Measurements from ENCODE around the gene OR5J2. TPM values are rescaled to one million over a fixed set of nuclear protein-coding genes. Genes with fewer than 3 reads are reported as not detected.
A peak's percentile ranks its signal among the peaks of the same experiment; 100 is the strongest.

OR5J2 gene
- total and polyA plus RNA-seq, 2 of the 4 experiments (the other 2 are of a cell fraction), result not detected

- H3K79me1 ChIP-seq (ENCODE audit: low read depth in 1 of 2, low read length in 2 of 2), result no peaks in the 10 kb centered on the region
- POLR2A ChIA-PET (ENCODE audit: unreplicated experiment), result no interaction called here
- H3K27me3 ChIP-seq (ENCODE audit: control insufficient read depth, insufficient read depth, low read length), result no peaks in the 10 kb centered on the region
- H4K8ac ChIP-seq (ENCODE audit: low read depth in 2 of 2, low read length in 2 of 2), result no peak overlapping the region
- no peaks in the 10 kb centered on the region for H3K4me1 ChIP-seq (ENCODE audit: control insufficient read depth, insufficient read depth, low read length)
- intact Hi-C loops (cut with micrococcal nuclease), result no loop called here
- H3K27ac ChIP-seq (ENCODE audit: insufficient read depth, low read length), result no peak overlapping the region
- H3K36me3 ChIP-seq (ENCODE audit: control insufficient read depth, insufficient read depth, low read length), result no peaks in the 10 kb centered on the region
- no peak overlapping the region for H2AK9ac ChIP-seq (replicated peaks; ENCODE audit: low read depth, low read length, poor library complexity)
- H3K4me2 ChIP-seq (ENCODE audit: low read depth, low read length), result no peak overlapping the region
- no peaks in the 10 kb centered on the region for H3K9me3 ChIP-seq (ENCODE audit: control insufficient read depth, insufficient read depth, low read length)
- no peaks in the 10 kb centered on the region for H3K9me1 ChIP-seq (ENCODE audit: insufficient read depth, low read length)
- no peak for TF ChIP-seq BHLHE40 (IDR thresholded peaks at IDR 0.05; ENCODE audit: low read depth, low read length)
- peak; percentile 70 for TF ChIP-seq CEBPB (IDR thresholded peaks at IDR 0.05; ENCODE audit: low read depth, low read length)
- TF ChIP-seq, protein P1, sequence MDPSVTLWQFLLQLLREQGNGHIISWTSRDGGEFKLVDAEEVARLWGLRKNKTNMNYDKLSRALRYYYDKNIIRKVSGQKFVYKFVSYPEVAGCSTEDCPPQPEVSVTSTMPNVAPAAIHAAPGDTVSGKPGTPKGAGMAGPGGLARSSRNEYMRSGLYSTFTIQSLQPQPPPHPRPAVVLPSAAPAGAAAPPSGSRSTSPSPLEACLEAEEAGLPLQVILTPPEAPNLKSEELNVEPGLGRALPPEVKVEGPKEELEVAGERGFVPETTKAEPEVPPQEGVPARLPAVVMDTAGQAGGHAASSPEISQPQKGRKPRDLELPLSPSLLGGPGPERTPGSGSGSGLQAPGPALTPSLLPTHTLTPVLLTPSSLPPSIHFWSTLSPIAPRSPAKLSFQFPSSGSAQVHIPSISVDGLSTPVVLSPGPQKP (IDR thresholded peaks at IDR 0.05; ENCODE audit: borderline replicate concordance, low read depth, low read length), result no peak
- TF ChIP-seq MAFK (IDR thresholded peaks at IDR 0.05; ENCODE audit: low read depth, low read length), result no peak
- TF ChIP-seq USF2 (IDR thresholded peaks at IDR 0.05; ENCODE audit: low read depth, low read length), result no peak
- no peak overlapping the region for H2AFZ ChIP-seq (replicated peaks; ENCODE audit: low read length, poor library complexity)
- H3K4me3 ChIP-seq (ENCODE audit: insufficient read depth, low read depth, low read length), result no peak overlapping the region
- no peak for DNase-seq
- in situ Hi-C loops (cut with MboI; ENCODE audit: low sequenced_read_pairs), result no loop called here
- CTCF ChIA-PET, result no interaction called here
- H2AK5ac ChIP-seq (ENCODE audit: low read depth, low read length), result no peak overlapping the region
- WGBS, 2 experiments (ENCODE audit: extremely low coverage in 2 of 2, insufficient read length in 1 of 2), result no CpG with 5 or more reads among the region's 2 CpGs
- H3K56ac ChIP-seq (ENCODE audit: extremely low read depth, insufficient read depth, low read length), result no peak overlapping the region
- no peak overlapping the region for H2BK5ac ChIP-seq (ENCODE audit: low read depth, low read length, poor library complexity, severe bottlenecking)
- no peak overlapping the region for H4K5ac ChIP-seq (ENCODE audit: low read depth, low read length)
- H3K18ac ChIP-seq (ENCODE audit: low read depth, low read length), result no peak overlapping the region
- no peak overlapping the region for H3K23ac ChIP-seq (ENCODE audit: low read depth, low read length)
- no TSS peak for BruUV-seq (replicated peaks)
- no peak overlapping the region for H4K91ac ChIP-seq (ENCODE audit: insufficient read depth, low read depth, low read length)
- no peak overlapping the region for H2BK15ac ChIP-seq (ENCODE audit: low read depth, low read length)
- no peak overlapping the region for H2BK20ac ChIP-seq (ENCODE audit: low read depth, low read length)
- ATAC-seq (ENCODE audit: low read depth), result no peak
- no peak overlapping the region for H3K9ac ChIP-seq (ENCODE audit: low read depth, low read length)
- no peak overlapping the region for H3K4ac ChIP-seq (ENCODE audit: low read depth, low read length)
- no peak overlapping the region for H2BK120ac ChIP-seq (ENCODE audit: low read depth, low read length)
- no peak overlapping the region for H3K14ac ChIP-seq (replicated peaks; ENCODE audit: low read depth, low read length)
- dilution Hi-C loops (cut with HindIII; ENCODE audit: low sequenced_read_pairs, unreplicated experiment), result no loop called here
- no peaks in the 10 kb centered on the region for H4K20me1 ChIP-seq (ENCODE audit: insufficient read depth, low read length)
These were observed 20.9 kb downstream of the OR5J2 start for GRCh38 chr11:56197367-56197766.

All from IMR-90 (cell line).